MM.1S (cell line): ENCODE results near the gene EBF4.
"Not testable (repeated sequence)": the region's sequence is repeated elsewhere in the genome, so short reads cannot be mapped to it uniquely, and the experiment has no call there.

Source experiments
- CTCF ChIP-seq: fragments of 300-600 bp; sonication (generic); IDR thresholded peaks from 2 replicates; pipeline ENCODE4 v1.5.1; 2016; ENCODE audit warnings: antibody characterized with exemption, low read length, mixed read lengths
- EZH2 ChIP-seq: fragments of 300-600 bp; sonication (generic); optimal IDR thresholded peaks from 2 replicates; pipeline ENCODE3; 2017; ENCODE audit warnings: low read depth, mild to moderate bottlenecking, antibody characterized with exemption, low read length, mixed read lengths

GRCh38 chr20:2695984-2696525 lies 3.5 kb downstream of the EBF4 start:
- TF ChIP-seq CTCF, EZH2: not testable (repeated sequence)
